ENCODE results near the gene FIGNL1.

GRCh38 chr7:50404392-50404791 is 45.8 kb downstream of the FIGNL1 start:
- no peak for TF ChIP-seq FOXJ3 (CRISPR knock-in tag; IDR thresholded peaks at IDR 0.05; ENCODE audit: borderline replicate concordance)
- no peak for TF ChIP-seq CTCF (IDR thresholded peaks at IDR 0.05)
- no peak for TF ChIP-seq ERG (CRISPR knock-in tag; IDR thresholded peaks at IDR 0.05)
- no peak for TF ChIP-seq EMX1 (CRISPR knock-in tag; IDR thresholded peaks at IDR 0.05)
- no peak for TF ChIP-seq E2F5 (CRISPR knock-in tag; IDR thresholded peaks at IDR 0.05)

Data from WTC11 (cell line).